ENCODE results near the gene GPR45. TPM values are rescaled to one million over a fixed set of nuclear protein-coding genes. Genes with fewer than 3 reads are reported as not detected.

Gene GPR45
- total and polyA plus RNA-seq, 4 donors: not detected

GRCh38 chr2:105249181-105249580 lies 7.6 kb downstream of the GPR45 start:
- 76% methylated on average over 5 of the region's 5 CpGs for WGBS
- H3K4me1 ChIP-seq (ENCODE audit: control insufficient read depth in 4 of 4, insufficient read depth in 4 of 4, low read length in 3 of 4): no peaks in the 10 kb centered on the region
- no peak for TF ChIP-seq RXRA (IDR thresholded peaks at IDR 0.05)
- TF ChIP-seq SP1 (IDR thresholded peaks at IDR 0.05): no peak
- no peak for TF ChIP-seq ZBTB33 (IDR thresholded peaks at IDR 0.05)
- no peak for TF ChIP-seq RAD21 (IDR thresholded peaks at IDR 0.05)
- TF ChIP-seq ATF3 (IDR thresholded peaks at IDR 0.05): no peak
- no peak for TF ChIP-seq GABPA (IDR thresholded peaks at IDR 0.05 in 1 of 2, conservative IDR thresholded peaks at IDR 0.05 in 1 of 2)
- TF ChIP-seq MAX (IDR thresholded peaks at IDR 0.05): no peak
- TF ChIP-seq REST (IDR thresholded peaks at IDR 0.05): no peak
- TF ChIP-seq EGR1 (IDR thresholded peaks at IDR 0.05; ENCODE audit: low read depth in 2 of 2): no peak
- no peak for TF ChIP-seq HNF4G (IDR thresholded peaks at IDR 0.05)
- no peak for TF ChIP-seq NR2F2 (IDR thresholded peaks at IDR 0.05)
- no peak for TF ChIP-seq FOXA1 (IDR thresholded peaks at IDR 0.05)
- TF ChIP-seq HNF4A (conservative IDR thresholded peaks at IDR 0.05): no peak
- no peak for TF ChIP-seq FOXA2 (IDR thresholded peaks at IDR 0.05)
- no peak for TF ChIP-seq JUND (IDR thresholded peaks at IDR 0.05)
- no peak for TF ChIP-seq CTCF (IDR thresholded peaks at IDR 0.05; ENCODE audit: low read depth, low read length, missing input control)
- TF ChIP-seq YY1 (IDR thresholded peaks at IDR 0.05): no peak
- no peak for TF ChIP-seq TAF1 (conservative IDR thresholded peaks at IDR 0.05)

More at GRCh38 chr2:105249181-105249580, 7.6 kb downstream of the GPR45 start:
- no peaks in the 10 kb centered on the region for H3K36me3 ChIP-seq (ENCODE audit: control insufficient read depth in 4 of 4, insufficient read depth in 3 of 4, low read depth in 1 of 4, low read length in 3 of 4)
- no peaks in the 10 kb centered on the region for H3K9me3 ChIP-seq (ENCODE audit: control insufficient read depth in 4 of 4, low read length in 3 of 4)
- H3K9ac ChIP-seq (ENCODE audit: low read depth in 1 of 2, low read length in 2 of 2): no peak overlapping the region
- H3K4me3 ChIP-seq (ENCODE audit: low read depth in 1 of 3, low read length in 3 of 3): no peak overlapping the region
- no peak for DNase-seq (ENCODE audit: low spot score)
- no peak overlapping the region for H3K27ac ChIP-seq (ENCODE audit: low read depth in 1 of 2, low read length in 2 of 2)
- no peaks in the 10 kb centered on the region for H3K27me3 ChIP-seq (ENCODE audit: control insufficient read depth in 4 of 4, insufficient read depth in 4 of 4, low read length in 3 of 4)

Data from liver (tissue), 9 donors.